DOHH2 (cell line): ENCODE results near the gene SAE1.

ENCODE experiments used
- CTCF ChIP-seq: fragments of 200-600 bp; sonication (generic); IDR thresholded peaks from one replicate; pipeline ENCODE4 v1.5.1; 2014; ENCODE audit warnings: antibody characterized with exemption, mild to moderate bottlenecking, low read depth, low read length; ENCODE audit not compliant: poor library complexity, severe bottlenecking
- EZH2phosphoT487 ChIP-seq: fragments of 200-600 bp; sonication (generic); IDR thresholded peaks from 2 replicates; pipeline ENCODE4 v1.6.1; 2017; ENCODE audit warnings: borderline replicate concordance, mild to moderate bottlenecking, antibody characterized with exemption, low read length, moderate library complexity, mixed read lengths

- TF ChIP-seq CTCF = no peak
- TF ChIP-seq EZH2phosphoT487 = no peak
Observed at GRCh38 chr19:47107202-47107952, 23.3 kb upstream of the SAE1 start.
